ENCODE results near the gene KCNQ5.

KCNQ5 gene

DNA sequence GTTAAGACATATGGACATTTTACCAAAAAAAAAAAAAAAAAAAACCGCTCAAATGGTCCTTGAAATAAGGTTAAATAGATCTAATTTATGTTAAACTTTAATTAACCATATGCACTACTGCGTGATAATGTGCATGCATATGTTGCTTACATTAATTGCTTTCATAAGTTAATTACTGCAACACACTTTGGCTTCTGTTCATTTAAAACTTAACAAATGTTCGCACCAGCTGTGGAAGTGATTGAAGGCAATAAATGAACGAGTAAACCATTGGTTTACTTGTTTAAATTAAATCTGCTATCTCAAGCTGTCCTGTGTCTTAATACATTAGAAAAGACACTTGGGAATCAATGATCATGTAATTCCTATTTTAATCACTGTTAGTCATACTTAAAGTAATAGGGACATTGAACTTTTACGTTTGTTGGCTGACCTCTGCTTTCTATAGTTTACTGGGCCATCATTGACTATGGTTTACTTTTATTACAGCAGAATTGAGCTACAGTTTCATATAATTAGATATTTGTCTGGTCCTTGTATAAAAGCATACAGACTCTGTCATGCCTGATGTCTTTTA, 308.8 kb downstream of the KCNQ5 start:
- FAIRE-seq = no peak

DNA sequence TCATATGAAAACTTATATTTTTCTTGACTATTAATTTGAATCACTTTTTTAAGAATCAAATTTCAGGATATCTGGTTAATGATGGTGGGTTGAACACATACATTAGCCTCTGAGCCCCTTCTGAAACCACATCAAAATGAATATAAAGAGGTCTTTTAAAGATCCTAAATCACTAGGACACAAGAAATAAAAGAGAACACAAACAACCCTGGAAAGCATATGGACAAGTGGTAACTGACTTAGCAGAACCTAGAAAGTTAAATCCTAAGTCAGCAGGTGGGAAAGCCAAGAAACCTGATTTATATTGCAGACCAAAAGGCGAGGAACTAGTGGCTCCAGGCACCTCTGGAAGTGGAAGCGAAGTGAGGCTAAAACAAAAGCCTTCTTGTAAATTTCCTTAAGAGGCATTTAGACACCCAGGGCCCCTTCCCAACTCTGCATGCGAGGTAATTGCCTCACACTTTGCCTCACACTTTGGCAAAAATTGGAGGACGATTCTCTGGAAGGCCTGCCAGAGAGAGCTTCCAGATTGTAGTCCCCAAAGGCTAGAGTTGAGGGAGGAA, 309.5 kb downstream of the KCNQ5 start:
- no peak for FAIRE-seq

- FAIRE-seq = no peak
Measured at GRCh38 chr6:72933233-72933632, 311.4 kb downstream of the KCNQ5 start.

DNA sequence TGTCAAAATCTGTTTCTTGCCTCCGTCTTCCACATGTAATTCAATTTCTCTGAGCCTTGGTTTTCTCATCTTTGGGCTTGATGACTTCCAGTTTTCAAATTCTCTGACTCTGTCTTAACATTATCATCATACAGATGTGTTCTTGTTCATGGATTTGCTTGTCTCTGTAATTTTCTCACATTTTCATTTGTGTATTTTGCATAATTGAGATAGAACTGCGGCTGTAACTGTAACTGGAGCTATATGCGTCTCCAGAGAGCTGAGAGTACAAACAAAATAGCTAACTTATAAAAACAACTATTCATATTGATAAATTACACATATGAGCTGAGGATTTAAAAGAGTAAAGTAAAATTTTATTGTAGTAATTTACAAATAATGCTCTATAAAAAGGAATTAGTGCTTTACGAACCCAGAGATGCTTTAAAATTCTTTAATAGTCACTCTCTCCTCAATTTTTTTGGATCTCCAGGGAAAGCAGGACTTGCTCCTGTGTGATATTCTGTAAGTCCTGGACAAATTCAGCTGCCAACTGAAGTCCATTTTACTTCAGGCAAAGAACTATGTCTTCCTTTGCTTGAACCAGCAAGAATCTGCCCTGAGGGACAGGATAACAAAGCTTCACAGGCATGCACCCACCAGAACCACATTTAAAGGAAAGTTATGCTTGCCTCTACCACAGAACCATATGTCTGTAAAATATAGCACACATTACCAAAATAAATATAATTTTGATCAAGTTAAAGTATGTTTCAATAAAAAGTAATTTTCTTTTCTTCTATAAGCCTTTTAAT, 315.1 kb downstream of the KCNQ5 start:
- no peak for FAIRE-seq

GRCh38 chr6:72938104-72938503, 316.2 kb downstream of the KCNQ5 start:
- no peak for FAIRE-seq

GRCh38 chr6:72939004-72939403, 317.1 kb downstream of the KCNQ5 start:
- no peak for FAIRE-seq

GRCh38 chr6:72940265-72940664, 318.4 kb downstream of the KCNQ5 start:
- no peak for FAIRE-seq

- FAIRE-seq = no peak
Measured at GRCh38 chr6:72941263-72941662, 319.4 kb downstream of the KCNQ5 start.

- FAIRE-seq = no peak
Measured at GRCh38 chr6:72941751-72942150, 319.9 kb downstream of the KCNQ5 start.

DNA sequence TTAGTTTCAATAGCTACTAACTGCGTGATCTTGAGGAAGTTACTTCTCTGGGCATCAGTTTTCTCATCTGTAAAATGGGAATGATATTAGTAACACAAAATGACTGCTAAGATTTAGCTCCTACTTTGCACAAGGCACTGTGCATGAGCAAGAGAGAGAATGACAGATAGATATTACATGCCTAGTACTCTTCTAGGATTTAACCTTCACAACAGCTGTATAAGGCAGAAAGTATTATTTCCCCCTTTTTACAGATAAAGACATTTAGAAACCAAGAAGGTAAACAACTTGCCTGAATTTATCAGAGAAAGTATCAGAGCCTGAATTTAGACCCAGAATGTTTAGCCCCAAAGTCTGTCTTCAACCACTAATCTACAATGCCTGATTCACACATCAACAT, 321.8 kb downstream of the KCNQ5 start:
- FAIRE-seq = no peak

- FAIRE-seq = no peak
Measured at GRCh38 chr6:72944660-72945059, 322.8 kb downstream of the KCNQ5 start.

DNA sequence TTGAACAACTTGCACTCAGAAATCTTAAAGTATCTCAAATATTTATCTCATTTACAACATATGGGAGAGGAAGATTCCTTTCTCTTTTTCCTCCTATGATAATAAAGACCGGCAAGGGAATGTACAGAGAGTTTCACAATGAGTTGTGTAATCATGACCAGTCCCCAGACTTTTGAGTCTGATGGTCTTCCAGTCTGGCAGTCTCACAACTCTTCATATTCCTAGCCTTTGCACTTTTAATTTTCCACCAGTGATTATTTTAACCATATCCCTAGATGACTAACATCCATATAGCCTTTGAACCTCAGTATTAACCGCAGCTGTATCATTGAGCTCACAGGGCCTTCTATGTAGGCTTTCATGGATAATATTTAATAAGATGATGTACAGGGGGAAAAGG, 324.9 kb downstream of the KCNQ5 start:
- FAIRE-seq = no peak

- FAIRE-seq = no peak
Measured at GRCh38 chr6:72947534-72947933, 325.7 kb downstream of the KCNQ5 start.

DNA sequence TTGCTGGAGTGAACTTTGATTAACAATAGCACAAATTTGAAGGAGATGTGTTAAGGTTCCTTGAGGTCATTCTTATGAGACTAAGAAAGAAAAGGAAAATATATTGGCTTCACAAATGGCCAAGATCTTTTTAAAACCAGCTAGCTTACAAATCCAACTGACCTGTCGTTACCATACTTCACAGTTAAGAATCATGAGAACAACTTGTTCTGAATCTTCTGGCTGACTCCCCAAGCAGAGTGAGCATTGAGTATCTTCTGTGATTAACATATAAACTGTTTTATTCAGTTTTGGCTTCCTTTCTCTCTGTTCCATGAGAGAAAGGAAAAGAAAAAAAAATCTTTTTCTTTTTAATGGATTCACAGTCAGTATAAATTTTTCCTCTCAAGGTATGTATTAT, 326.3 kb downstream of the KCNQ5 start:
- FAIRE-seq = no peak

GRCh38 chr6:72950114-72950860, 328.4 kb downstream of the KCNQ5 start:
- FAIRE-seq = no peak

DNA sequence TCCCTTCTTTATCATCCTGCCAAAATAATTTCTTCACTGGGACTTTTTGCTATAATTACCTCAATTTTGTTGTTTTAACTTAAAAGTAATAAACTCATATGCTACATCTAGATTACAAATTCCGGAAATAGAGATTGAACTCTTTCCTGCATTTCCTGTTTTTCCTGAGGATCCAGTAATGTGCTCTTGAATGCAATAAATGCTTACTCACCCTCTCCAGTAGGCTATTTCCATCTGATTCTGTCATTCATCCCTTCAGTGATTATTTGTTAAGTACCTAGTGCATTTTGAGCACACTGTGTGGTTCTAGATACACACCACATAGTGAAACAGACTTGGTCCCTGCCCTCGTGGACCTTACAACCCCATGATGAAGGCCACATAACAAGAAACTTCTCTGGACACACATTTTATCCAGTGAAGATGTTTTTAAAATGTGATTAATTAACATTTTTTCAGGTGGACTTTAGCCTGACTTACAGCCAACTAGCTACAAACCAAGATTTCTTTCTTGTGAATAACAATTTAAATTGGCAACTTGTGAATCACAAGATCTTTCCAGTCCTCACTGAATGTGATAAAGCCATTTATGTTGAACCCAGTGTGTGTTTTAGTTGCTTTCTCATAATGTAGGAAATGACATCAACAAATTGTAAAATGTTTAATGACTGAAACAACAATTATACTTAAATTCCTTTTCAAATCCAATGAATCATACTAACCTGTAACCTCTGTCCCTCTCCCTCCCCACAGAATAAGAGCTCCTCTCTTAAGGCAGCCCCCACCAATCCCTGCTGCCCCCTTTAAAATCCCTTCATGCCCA, 331.2 kb downstream of the KCNQ5 start:
- no peak for FAIRE-seq

DNA sequence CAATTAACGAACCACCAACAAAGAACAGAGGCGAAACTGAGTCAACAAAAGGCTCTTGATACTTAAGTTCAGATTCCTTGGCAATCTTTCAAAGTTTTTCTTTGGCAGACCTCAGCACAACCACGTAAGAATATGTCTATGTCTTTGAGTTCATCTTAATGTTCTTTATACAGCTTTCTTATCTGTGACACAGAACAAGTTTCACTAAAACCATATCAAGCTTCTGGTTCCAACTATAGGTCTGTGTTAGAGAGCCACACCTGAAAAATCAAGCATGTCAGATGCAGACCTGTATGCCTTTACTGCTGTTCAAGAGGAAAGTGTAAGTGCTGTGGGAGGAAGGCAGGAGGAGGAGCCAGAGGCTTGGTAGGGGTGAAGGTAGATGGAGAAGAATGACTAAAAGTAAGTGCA, 332.1 kb downstream of the KCNQ5 start:
- no peak for FAIRE-seq

DNA sequence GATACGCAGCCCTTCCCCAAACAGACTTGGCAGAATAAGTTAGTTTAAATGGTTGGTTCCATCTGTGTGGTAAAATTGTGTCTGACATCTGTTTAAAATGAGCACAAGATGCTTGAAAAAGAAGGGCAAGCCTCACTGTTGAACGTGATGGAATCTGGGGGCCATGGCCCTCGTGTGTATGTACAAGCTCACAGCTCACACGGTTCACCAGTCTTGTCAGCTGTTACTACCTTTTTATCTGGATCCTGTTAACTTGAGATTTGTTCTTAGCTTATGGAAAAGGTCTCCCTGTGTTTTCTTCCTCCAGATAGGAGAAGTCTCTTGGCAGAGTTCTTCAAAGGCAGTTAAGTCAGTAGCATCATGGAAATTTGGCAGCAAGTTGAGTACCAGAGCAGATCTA, 332.9 kb downstream of the KCNQ5 start:
- no peak for FAIRE-seq

DNA sequence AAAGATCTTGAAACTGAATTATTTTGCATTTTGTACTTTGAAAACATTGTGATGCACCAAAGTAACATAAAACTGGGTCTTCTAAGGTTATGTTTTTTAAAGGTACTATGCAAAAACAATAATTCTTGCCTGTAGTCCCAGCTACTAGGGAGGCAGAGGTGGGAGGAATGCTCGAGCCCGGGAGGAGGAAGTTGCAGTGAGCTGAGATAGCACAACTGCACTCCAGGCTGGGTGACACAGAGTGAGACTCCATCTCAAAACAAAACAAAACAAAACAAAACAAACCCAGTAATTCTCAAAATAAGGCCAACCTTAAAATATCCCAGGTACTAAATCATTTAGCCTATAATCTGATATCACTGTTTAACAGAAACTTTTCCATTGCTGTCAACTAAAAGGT, 333.8 kb downstream of the KCNQ5 start:
- no peak for FAIRE-seq

DNA sequence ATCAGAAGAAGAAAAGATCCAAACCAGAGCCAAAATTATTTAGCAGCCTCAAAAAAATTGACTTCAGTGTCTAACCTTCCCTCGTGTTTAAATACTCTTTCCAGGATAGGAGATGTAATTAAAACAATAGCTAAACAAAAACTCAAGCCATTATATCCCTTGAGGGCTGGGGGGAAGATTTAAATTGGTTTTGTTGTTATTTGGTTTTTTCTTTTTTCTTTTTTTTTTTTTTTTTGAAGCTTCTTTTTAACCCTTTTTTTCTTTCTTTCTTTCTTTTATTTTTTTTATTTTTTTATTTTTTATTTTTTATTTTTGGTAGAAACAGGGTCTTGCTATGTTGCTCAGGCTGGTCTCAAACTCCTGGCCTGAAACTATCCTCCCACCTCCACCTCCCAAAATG, 334.4 kb downstream of the KCNQ5 start:
- FAIRE-seq = no peak

GRCh38 chr6:72959821-72960220, 338.0 kb downstream of the KCNQ5 start:
- FAIRE-seq = no peak

DNA sequence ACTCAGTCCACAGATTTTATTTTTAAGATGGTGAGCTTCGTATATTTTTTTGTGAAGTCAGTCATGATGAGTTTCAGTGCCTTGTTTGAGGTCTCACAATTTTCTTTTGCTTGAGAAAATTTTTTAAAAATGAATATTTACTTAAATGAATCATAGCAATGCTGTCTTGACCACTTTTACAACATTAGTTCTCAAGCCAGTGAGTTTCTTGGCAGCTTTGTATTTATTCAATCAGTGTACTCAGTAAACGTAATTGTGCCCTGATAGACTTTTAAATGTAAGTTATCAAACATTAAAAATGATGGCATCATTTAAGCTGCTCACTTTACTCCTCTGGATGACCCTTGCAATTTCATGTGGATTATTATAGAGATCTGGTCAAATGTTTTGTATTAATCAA, 342.1 kb downstream of the KCNQ5 start:
- no peak for FAIRE-seq

Data from colon (tissue), 2 donors.